NCI-H1694 (cell line): ENCODE data around the gene CD14.
"Not testable (repeated sequence)": the region's sequence is repeated elsewhere in the genome, so short reads cannot be mapped to it uniquely, and the experiment has no call there.

Source experiments
- DNase-seq: peaks from one replicate; lab custom pipeline; 2025; lab: John Stamatoyannopoulos, UW

The CD14 gene

GRCh38 chr5:140595538-140596300, 37.3 kb downstream of the CD14 start:
- DNase-seq: no peak

GRCh38 chr5:140594169-140594568, 38.8 kb downstream of the CD14 start:
- DNase-seq: no peak

GRCh38 chr5:140593070-140593469, 39.9 kb downstream of the CD14 start:
- not testable (repeated sequence) for DNase-seq

GRCh38 chr5:140591747-140592372, 41.1 kb downstream of the CD14 start:
- no peak for DNase-seq

GRCh38 chr5:140590861-140591260, 42.1 kb downstream of the CD14 start:
- no peak for DNase-seq

GRCh38 chr5:140588311-140589070, 44.5 kb downstream of the CD14 start:
- no peak for DNase-seq

GRCh38 chr5:140587495-140587894, 45.5 kb downstream of the CD14 start:
- no peak for DNase-seq
